ENCODE measurements around the gene KBTBD6.

DNA sequence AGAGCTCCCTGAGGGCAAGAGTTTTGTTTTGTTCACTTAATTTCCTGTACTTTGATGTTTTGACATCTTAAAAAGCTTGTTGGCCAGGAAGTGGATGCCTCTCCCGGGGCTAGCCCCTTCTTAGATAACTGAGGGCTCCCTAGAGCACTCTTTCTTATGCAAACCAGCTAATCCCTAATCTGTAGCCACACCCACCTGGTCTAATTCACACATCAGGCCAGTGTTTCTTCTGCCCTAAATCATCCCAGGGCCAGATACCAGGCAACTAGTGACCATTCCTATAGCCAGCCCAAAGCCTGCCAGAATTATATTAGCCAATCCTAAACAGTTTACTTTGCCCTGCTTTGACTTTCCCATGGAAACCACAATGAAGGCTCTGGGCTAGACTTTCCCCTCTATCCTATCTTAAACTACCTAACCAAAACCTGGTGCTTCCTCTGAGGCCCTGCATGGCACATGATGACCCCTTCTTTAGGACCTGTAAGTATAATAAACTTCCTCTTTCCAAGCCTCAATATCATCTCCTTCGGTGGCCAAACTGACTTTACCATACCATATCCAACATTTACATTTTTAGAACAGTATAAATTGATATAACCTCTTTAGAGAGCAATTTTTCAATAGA is 46.5 kb downstream of the KBTBD6 start:
- TF ChIP-seq CTCF (IDR thresholded peaks at IDR 0.05; ENCODE audit: low read depth, low read length) (no peak), EZH2phosphoT487 (IDR thresholded peaks at IDR 0.05; ENCODE audit: low read depth) (no peak)

Measured in OCI-LY3 (cell line).